Measurements from ENCODE around the gene SIGMAR1.

SIGMAR1 gene

DNA sequence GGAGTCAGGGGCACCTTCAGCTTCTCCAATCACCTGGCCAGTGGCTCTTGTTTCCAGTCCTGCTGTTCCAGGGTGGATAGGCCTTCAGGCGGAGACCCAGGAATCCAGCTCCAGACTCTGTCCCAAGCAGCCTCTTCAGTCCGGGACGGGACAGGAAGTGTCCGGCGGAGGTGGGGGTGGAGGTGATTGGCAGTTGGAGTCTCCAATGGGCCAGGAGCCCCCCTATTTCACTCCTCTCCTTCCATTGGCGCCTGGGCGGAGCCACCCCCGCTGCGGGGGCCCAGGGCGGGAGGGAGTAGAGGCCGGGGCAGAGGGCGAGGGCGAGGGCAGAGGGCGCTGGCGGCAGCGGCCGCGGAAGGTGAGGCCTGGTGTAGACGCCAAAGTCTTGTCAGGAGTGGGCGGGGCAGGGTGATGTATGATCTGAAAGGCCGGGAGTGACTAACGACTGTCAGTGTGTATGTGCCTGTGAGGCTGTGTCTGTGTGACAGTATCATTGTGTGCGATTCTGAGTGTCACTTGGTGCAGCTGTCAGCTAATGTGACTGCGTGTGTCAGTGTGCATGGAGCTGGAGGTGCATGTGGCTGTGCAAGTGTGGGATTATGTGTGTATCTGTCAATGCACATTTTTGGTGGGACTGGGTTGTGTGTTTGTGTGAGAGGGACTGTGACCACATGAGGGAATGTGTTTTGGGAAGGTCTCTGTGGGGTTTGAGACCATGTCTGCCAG is 14.5 kb upstream of the SIGMAR1 start, which contains the start of gene IL11RA:
Gene IL11RA (plus strand): TSS at position 310 of the 726 bp plus-strand sequence. CDS start 3,033 bp downstream, outside the sequence.
- TF ChIP-seq TEAD4 (IDR thresholded peaks at IDR 0.05) = 0 out of 2 replicates have a peak, but pooled peaks have one; percentile 17
- TF ChIP-seq TCF12 (IDR thresholded peaks at IDR 0.05; ENCODE audit: low read depth) = no peak
- TF ChIP-seq, protein P1, sequence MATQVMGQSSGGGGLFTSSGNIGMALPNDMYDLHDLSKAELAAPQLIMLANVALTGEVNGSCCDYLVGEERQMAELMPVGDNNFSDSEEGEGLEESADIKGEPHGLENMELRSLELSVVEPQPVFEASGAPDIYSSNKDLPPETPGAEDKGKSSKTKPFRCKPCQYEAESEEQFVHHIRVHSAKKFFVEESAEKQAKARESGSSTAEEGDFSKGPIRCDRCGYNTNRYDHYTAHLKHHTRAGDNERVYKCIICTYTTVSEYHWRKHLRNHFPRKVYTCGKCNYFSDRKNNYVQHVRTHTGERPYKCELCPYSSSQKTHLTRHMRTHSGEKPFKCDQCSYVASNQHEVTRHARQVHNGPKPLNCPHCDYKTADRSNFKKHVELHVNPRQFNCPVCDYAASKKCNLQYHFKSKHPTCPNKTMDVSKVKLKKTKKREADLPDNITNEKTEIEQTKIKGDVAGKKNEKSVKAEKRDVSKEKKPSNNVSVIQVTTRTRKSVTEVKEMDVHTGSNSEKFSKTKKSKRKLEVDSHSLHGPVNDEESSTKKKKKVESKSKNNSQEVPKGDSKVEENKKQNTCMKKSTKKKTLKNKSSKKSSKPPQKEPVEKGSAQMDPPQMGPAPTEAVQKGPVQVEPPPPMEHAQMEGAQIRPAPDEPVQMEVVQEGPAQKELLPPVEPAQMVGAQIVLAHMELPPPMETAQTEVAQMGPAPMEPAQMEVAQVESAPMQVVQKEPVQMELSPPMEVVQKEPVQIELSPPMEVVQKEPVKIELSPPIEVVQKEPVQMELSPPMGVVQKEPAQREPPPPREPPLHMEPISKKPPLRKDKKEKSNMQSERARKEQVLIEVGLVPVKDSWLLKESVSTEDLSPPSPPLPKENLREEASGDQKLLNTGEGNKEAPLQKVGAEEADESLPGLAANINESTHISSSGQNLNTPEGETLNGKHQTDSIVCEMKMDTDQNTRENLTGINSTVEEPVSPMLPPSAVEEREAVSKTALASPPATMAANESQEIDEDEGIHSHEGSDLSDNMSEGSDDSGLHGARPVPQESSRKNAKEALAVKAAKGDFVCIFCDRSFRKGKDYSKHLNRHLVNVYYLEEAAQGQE (IDR thresholded peaks at IDR 0.05; ENCODE audit: low read depth) = no peak
- no peak for TF ChIP-seq YY1 (IDR thresholded peaks at IDR 0.05; ENCODE audit: low read depth)
- TF ChIP-seq EGR1 (IDR thresholded peaks at IDR 0.05) = 0 out of 2 replicates have a peak, but pooled peaks have one; percentile 56
- TF ChIP-seq, protein P2, sequence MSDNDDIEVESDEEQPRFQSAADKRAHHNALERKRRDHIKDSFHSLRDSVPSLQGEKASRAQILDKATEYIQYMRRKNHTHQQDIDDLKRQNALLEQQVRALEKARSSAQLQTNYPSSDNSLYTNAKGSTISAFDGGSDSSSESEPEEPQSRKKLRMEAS (IDR thresholded peaks at IDR 0.05) = peak; percentile 50; the same call in 1 of the 2 replicates
- TF ChIP-seq CREB1 (IDR thresholded peaks at IDR 0.05; ENCODE audit: low read depth) = 0 out of 2 replicates have a peak, but pooled peaks have one; percentile 16
- TF ChIP-seq TAF1 (IDR thresholded peaks at IDR 0.05; ENCODE audit: low read depth) = peak; percentile 71; the same call in 1 of the 2 replicates
- TF ChIP-seq NFIC (IDR thresholded peaks at IDR 0.05) = peak; percentile 70

GRCh38 chr9:34651321-34651720 is 13.7 kb upstream of the SIGMAR1 start:
- TF ChIP-seq ZBTB7A (IDR thresholded peaks at IDR 0.05; ENCODE audit: low read depth) (no peak), RAD21 (IDR thresholded peaks at IDR 0.05; ENCODE audit: low read depth) (no peak), USF1 (IDR thresholded peaks at IDR 0.05) (no peak), FOXM1 (IDR thresholded peaks at IDR 0.05; ENCODE audit: borderline replicate concordance, low read depth) (no peak), CREB1 (IDR thresholded peaks at IDR 0.05; ENCODE audit: low read depth) (no peak), EGR1 (IDR thresholded peaks at IDR 0.05) (no peak), YY1 (IDR thresholded peaks at IDR 0.05; ENCODE audit: low read depth) (no peak)
- TF ChIP-seq, protein P2 (IDR thresholded peaks at IDR 0.05) = no peak
- TF ChIP-seq, protein P1 (IDR thresholded peaks at IDR 0.05; ENCODE audit: low read depth) = no peak

DNA sequence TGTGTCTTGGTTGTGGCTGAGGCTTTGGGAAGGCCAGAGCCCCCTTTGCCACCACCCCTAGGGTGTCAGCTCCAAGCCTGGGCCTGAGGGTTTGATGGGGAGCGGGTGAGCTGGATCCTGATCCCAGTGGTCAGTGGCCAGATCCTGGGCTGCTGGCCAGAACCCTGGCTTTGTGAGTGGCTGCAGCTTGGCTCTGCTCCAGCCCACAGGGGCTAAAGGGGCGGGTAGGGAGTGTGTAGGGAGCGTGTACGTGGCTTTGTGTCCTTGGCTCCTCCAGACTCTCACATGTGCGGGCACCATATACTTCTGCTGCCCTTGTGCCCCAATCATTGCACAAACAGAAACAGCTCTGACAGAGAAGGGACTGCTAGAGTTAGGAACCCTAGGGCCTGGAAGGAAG is 13.2 kb upstream of the SIGMAR1 start:
- TF ChIP-seq TAF1 (IDR thresholded peaks at IDR 0.05; ENCODE audit: low read depth) (no peak), USF1 (IDR thresholded peaks at IDR 0.05) (no peak), EGR1 (IDR thresholded peaks at IDR 0.05) (no peak), NFIC (IDR thresholded peaks at IDR 0.05) (peak; percentile 61), RAD21 (IDR thresholded peaks at IDR 0.05; ENCODE audit: low read depth) (no peak), CEBPB (IDR thresholded peaks at IDR 0.05) (no peak)
- TF ChIP-seq, protein P1 (IDR thresholded peaks at IDR 0.05; ENCODE audit: low read depth) = no peak

GRCh38 chr9:34648673-34649072 is 11.1 kb upstream of the SIGMAR1 start:
- TF ChIP-seq ZBTB7A (IDR thresholded peaks at IDR 0.05; ENCODE audit: low read depth) (no peak), RAD21 (IDR thresholded peaks at IDR 0.05; ENCODE audit: low read depth) (no peak), TAF1 (IDR thresholded peaks at IDR 0.05; ENCODE audit: low read depth) (no peak), YY1 (IDR thresholded peaks at IDR 0.05; ENCODE audit: low read depth) (no peak), CREB1 (IDR thresholded peaks at IDR 0.05; ENCODE audit: low read depth) (no peak)

GRCh38 chr9:34647651-34648050 is 10.1 kb upstream of the SIGMAR1 start:
- TF ChIP-seq NFIC (IDR thresholded peaks at IDR 0.05) (no peak), ZBTB7A (IDR thresholded peaks at IDR 0.05; ENCODE audit: low read depth) (no peak), YY1 (IDR thresholded peaks at IDR 0.05; ENCODE audit: low read depth) (no peak), CEBPB (IDR thresholded peaks at IDR 0.05) (no peak), RAD21 (IDR thresholded peaks at IDR 0.05; ENCODE audit: low read depth) (no peak), FOXM1 (IDR thresholded peaks at IDR 0.05; ENCODE audit: borderline replicate concordance, low read depth) (no peak), TCF12 (IDR thresholded peaks at IDR 0.05; ENCODE audit: low read depth) (no peak), TEAD4 (IDR thresholded peaks at IDR 0.05) (no peak), USF1 (IDR thresholded peaks at IDR 0.05) (no peak), CREB1 (IDR thresholded peaks at IDR 0.05; ENCODE audit: low read depth) (no peak), EGR1 (IDR thresholded peaks at IDR 0.05) (no peak), TAF1 (IDR thresholded peaks at IDR 0.05; ENCODE audit: low read depth) (no peak), EP300 (IDR thresholded peaks at IDR 0.05; ENCODE audit: borderline replicate concordance) (no peak)
- TF ChIP-seq, protein P2 (IDR thresholded peaks at IDR 0.05) = no peak
- TF ChIP-seq, protein P1 (IDR thresholded peaks at IDR 0.05; ENCODE audit: low read depth) = no peak
